Activated CD4-positive, CD25-positive, alpha-beta regulatory T cell treated with anti-CD3 and anti-CD28 coated beads, Interleukin-2, amount 50 U/mL, for 72 hours (primary cell): ENCODE data around the gene PDE11A.

Experiments used
- DNase-seq: peaks from one replicate; pipeline ENCODE4 v3.0.0; 2021

The PDE11A gene

GRCh38 chr2:177618255-177619253 lies 454.0 kb downstream of the PDE11A start:
- DNase-seq: peak; percentile 89

GRCh38 chr2:177617849-177618248 lies 454.7 kb downstream of the PDE11A start:
- no peak for DNase-seq

GRCh38 chr2:177616731-177617130 lies 455.8 kb downstream of the PDE11A start:
- DNase-seq: no peak

- DNase-seq: no peak
These were observed 456.5 kb downstream of the PDE11A start for GRCh38 chr2:177616066-177616465.

- no peak for DNase-seq
These were observed 459.9 kb downstream of the PDE11A start for GRCh38 chr2:177612659-177613058.

- no peak for DNase-seq
These were observed 461.2 kb downstream of the PDE11A start for GRCh38 chr2:177611310-177611886.

GRCh38 chr2:177610813-177611212 lies 461.8 kb downstream of the PDE11A start:
- DNase-seq: no peak

GRCh38 chr2:177606636-177607035 lies 465.9 kb downstream of the PDE11A start:
- no peak for DNase-seq

GRCh38 chr2:177604271-177605065 lies 468.1 kb downstream of the PDE11A start:
- no peak for DNase-seq

GRCh38 chr2:177603768-177604167 lies 468.8 kb downstream of the PDE11A start:
- no peak for DNase-seq

- DNase-seq: no peak
These were observed 469.4 kb downstream of the PDE11A start for GRCh38 chr2:177603181-177603580.

GRCh38 chr2:177602611-177603164 lies 469.9 kb downstream of the PDE11A start:
- no peak for DNase-seq

- DNase-seq: no peak
These were observed 471.7 kb downstream of the PDE11A start for GRCh38 chr2:177600917-177601316.

GRCh38 chr2:177599956-177600355 lies 472.6 kb downstream of the PDE11A start:
- DNase-seq: no peak

- DNase-seq: no peak
These were observed 473.4 kb downstream of the PDE11A start for GRCh38 chr2:177599139-177599688.

- DNase-seq: no peak
These were observed 474.0 kb downstream of the PDE11A start for GRCh38 chr2:177598326-177599138.

GRCh38 chr2:177597759-177598158 lies 474.8 kb downstream of the PDE11A start:
- DNase-seq: no peak

GRCh38 chr2:177596866-177597265 lies 475.7 kb downstream of the PDE11A start:
- DNase-seq: no peak

GRCh38 chr2:177595126-177595845 lies 477.3 kb downstream of the PDE11A start:
- DNase-seq: no peak

- no peak for DNase-seq
These were observed 479.2 kb downstream of the PDE11A start for GRCh38 chr2:177593402-177593801.

GRCh38 chr2:177592945-177593344 lies 479.6 kb downstream of the PDE11A start:
- DNase-seq: no peak
